Measurements from ENCODE around the gene SMIM1. TPM values are rescaled to one million over a fixed set of nuclear protein-coding genes. Genes with fewer than 3 reads are reported as not detected.

SMIM1 gene
- total and polyA plus RNA-seq, 2 experiments from 2014 or later = 3.2 to 7.2 TPM

GRCh38 chr1:3785456-3786157 lies 13.1 kb downstream of the SMIM1 start:
- H3K36me3 ChIP-seq (ENCODE audit: insufficient read depth) = peaks cover 30% of the 10 kb centered on the region

More at GRCh38 chr1:3785456-3786157, 13.1 kb downstream of the SMIM1 start:
- Histone ChIP-seq H3K79me2 (replicated peaks; ENCODE audit: insufficient read depth) (peaks cover 30% of the 10 kb centered on the region), H3K4me3 (no peak overlapping the region), H3F3A (replicated peaks; ENCODE audit: low read depth) (0 out of 2 replicates have a peak, but pooled peaks cover 5% of the 10 kb centered on the region), H3K4me2 (no peak overlapping the region), H3K4me1 (ENCODE audit: insufficient read depth) (peaks cover 6% of the 10 kb centered on the region; the same call in 1 of the 2 replicates), H3K27ac (ENCODE audit: low read depth) (peak overlapping the region; percentile 66; the same call in 1 of the 2 replicates), H2AFZ (no peak overlapping the region), H3K9me2 (ENCODE audit: insufficient read depth) (no peaks in the 10 kb centered on the region), H4K20me1 (replicated peaks; ENCODE audit: insufficient read depth) (peaks cover 13% of the 10 kb centered on the region), H3K27me3 (ENCODE audit: insufficient read depth) (no peaks in the 10 kb centered on the region)
- DNase-seq (ENCODE audit: low spot score) (peak; percentile 82), ATAC-seq (peak; percentile 79)
- H3K9me3 Mint-ChIP-seq = no peaks in the 10 kb centered on the region
- peaks cover 18% of the 10 kb centered on the region for H3K4me1 Mint-ChIP-seq
- H3K4me3 Mint-ChIP-seq = no peak overlapping the region; the same call in 2 of the 3 replicates
- H3K36me3 Mint-ChIP-seq (ENCODE audit: low read depth) = peaks cover 74% of the 10 kb centered on the region
- no peak for TF ChIP-seq EZH2phosphoT487 (IDR thresholded peaks at IDR 0.05; ENCODE audit: unreplicated experiment)
- TF ChIP-seq, protein P1, sequence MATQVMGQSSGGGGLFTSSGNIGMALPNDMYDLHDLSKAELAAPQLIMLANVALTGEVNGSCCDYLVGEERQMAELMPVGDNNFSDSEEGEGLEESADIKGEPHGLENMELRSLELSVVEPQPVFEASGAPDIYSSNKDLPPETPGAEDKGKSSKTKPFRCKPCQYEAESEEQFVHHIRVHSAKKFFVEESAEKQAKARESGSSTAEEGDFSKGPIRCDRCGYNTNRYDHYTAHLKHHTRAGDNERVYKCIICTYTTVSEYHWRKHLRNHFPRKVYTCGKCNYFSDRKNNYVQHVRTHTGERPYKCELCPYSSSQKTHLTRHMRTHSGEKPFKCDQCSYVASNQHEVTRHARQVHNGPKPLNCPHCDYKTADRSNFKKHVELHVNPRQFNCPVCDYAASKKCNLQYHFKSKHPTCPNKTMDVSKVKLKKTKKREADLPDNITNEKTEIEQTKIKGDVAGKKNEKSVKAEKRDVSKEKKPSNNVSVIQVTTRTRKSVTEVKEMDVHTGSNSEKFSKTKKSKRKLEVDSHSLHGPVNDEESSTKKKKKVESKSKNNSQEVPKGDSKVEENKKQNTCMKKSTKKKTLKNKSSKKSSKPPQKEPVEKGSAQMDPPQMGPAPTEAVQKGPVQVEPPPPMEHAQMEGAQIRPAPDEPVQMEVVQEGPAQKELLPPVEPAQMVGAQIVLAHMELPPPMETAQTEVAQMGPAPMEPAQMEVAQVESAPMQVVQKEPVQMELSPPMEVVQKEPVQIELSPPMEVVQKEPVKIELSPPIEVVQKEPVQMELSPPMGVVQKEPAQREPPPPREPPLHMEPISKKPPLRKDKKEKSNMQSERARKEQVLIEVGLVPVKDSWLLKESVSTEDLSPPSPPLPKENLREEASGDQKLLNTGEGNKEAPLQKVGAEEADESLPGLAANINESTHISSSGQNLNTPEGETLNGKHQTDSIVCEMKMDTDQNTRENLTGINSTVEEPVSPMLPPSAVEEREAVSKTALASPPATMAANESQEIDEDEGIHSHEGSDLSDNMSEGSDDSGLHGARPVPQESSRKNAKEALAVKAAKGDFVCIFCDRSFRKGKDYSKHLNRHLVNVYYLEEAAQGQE (IDR thresholded peaks at IDR 0.05; ENCODE audit: unreplicated experiment) = no peak
- TF ChIP-seq JUNB (IDR thresholded peaks at IDR 0.05; ENCODE audit: unreplicated experiment) = no peak
- TF ChIP-seq, protein P2, sequence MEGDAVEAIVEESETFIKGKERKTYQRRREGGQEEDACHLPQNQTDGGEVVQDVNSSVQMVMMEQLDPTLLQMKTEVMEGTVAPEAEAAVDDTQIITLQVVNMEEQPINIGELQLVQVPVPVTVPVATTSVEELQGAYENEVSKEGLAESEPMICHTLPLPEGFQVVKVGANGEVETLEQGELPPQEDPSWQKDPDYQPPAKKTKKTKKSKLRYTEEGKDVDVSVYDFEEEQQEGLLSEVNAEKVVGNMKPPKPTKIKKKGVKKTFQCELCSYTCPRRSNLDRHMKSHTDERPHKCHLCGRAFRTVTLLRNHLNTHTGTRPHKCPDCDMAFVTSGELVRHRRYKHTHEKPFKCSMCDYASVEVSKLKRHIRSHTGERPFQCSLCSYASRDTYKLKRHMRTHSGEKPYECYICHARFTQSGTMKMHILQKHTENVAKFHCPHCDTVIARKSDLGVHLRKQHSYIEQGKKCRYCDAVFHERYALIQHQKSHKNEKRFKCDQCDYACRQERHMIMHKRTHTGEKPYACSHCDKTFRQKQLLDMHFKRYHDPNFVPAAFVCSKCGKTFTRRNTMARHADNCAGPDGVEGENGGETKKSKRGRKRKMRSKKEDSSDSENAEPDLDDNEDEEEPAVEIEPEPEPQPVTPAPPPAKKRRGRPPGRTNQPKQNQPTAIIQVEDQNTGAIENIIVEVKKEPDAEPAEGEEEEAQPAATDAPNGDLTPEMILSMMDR (conservative IDR thresholded peaks at IDR 0.05; ENCODE audit: low read depth in 2 of 2) = peak; percentile 86 to 87
- no peak for TF ChIP-seq EZH2 (IDR thresholded peaks at IDR 0.05; ENCODE audit: low read depth, unreplicated experiment)
- TF ChIP-seq, protein P3, sequence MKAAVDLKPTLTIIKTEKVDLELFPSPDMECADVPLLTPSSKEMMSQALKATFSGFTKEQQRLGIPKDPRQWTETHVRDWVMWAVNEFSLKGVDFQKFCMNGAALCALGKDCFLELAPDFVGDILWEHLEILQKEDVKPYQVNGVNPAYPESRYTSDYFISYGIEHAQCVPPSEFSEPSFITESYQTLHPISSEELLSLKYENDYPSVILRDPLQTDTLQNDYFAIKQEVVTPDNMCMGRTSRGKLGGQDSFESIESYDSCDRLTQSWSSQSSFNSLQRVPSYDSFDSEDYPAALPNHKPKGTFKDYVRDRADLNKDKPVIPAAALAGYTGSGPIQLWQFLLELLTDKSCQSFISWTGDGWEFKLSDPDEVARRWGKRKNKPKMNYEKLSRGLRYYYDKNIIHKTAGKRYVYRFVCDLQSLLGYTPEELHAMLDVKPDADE (IDR thresholded peaks at IDR 0.05) = no peak
- H3K27ac Mint-ChIP-seq = peak overlapping the region; percentile 24; the same call in 1 of the 2 replicates
- H3K27me3 Mint-ChIP-seq (ENCODE audit: insufficient read depth, low read depth, poor library complexity) = peaks cover 17% of the 10 kb centered on the region

All from GM23338 (cell line).